Mammary epithelial cell (primary cell): ENCODE measurements around the gene CLDN7.

Source experiments
- EZH2 ChIP-seq: IDR thresholded peaks from 2 replicates; pipeline ENCODE4 v1.6.1; 2012; ENCODE audit warnings: low read length, inconsistent platforms, borderline replicate concordance
- TF ChIP-seq, protein P1 (sequence below), 2 donors: IDR thresholded peaks in 1 of 2; conservative IDR thresholded peaks in 1 of 2; 2 replicates each; pipeline ENCODE4 v1.5.1; 2011 to 2012; ENCODE audit warnings: inconsistent platforms in 2 of 2, low read length in 2 of 2, mild to moderate bottlenecking in 2 of 2, control low read depth in 1 of 2, low read depth in 1 of 2; ENCODE audit not compliant: insufficient read depth in 1 of 2; ENCODE audit errors: extremely low read depth in 1 of 2

GRCh38 chr17:7261379-7262191, 693 bp downstream of the CLDN7 start:
- TF ChIP-seq, protein P1, sequence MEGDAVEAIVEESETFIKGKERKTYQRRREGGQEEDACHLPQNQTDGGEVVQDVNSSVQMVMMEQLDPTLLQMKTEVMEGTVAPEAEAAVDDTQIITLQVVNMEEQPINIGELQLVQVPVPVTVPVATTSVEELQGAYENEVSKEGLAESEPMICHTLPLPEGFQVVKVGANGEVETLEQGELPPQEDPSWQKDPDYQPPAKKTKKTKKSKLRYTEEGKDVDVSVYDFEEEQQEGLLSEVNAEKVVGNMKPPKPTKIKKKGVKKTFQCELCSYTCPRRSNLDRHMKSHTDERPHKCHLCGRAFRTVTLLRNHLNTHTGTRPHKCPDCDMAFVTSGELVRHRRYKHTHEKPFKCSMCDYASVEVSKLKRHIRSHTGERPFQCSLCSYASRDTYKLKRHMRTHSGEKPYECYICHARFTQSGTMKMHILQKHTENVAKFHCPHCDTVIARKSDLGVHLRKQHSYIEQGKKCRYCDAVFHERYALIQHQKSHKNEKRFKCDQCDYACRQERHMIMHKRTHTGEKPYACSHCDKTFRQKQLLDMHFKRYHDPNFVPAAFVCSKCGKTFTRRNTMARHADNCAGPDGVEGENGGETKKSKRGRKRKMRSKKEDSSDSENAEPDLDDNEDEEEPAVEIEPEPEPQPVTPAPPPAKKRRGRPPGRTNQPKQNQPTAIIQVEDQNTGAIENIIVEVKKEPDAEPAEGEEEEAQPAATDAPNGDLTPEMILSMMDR (conservative IDR thresholded peaks at IDR 0.05 in 1 of 2, IDR thresholded peaks at IDR 0.05 in 1 of 2; ENCODE audit: extremely low read depth in 1 of 2, insufficient read depth in 1 of 2, low read depth in 1 of 2, low read length in 2 of 2): no peak
- no peak for TF ChIP-seq EZH2
